K562 (cell line): ENCODE results near the gene DMD. TPM values are rescaled to one million over a fixed set of nuclear protein-coding genes. Genes with fewer than 3 reads are reported as not detected.

Source experiments
- ATAC-seq: fragments of 200-7000 bp; cut with Tn5 transposase; 3 replicates; pipeline ENCODE4 v1.9.1; 2020; ENCODE audit warnings: moderate library complexity
- BruUV-seq: library from RNA; stranded (reverse); fragments of 400-500 nt; replicated peaks from 2 replicates; lab custom pipeline; 2021; lab: Mats Ljungman, UMichigan
- CTCF ChIA-PET: fragments of 300-600 bp; formaldehyde crosslinking; extraction: SDS; loops from one replicate; lab custom pipeline; 2021; ENCODE audit warnings: low intra/inter-chr PET ratio; lab: Yijun Ruan, JAX
- POLR2A ChIA-PET: fragments of 300-600, 350-650 bp; sonication (Branson Sonifier 250); formaldehyde crosslinking; extraction: SDS; loops from one replicate; lab custom pipeline; 2021; ENCODE audit warnings: antibody characterized with exemption, inconsistent platforms; lab: Yijun Ruan, JAX
- DNase-seq, 4 experiments: peaks; one replicate each; pipeline versions ENCODE4 v3.0.0 to v3.0.0-alpha.2; 2011 to 2018; ENCODE audit warnings: low spot score in 3 of 4, mixed read lengths in 3 of 4; ENCODE audit errors: extremely low read depth in 1 of 4
- FAIRE-seq: peaks from 2 replicates; lab custom pipeline; 2011; peaks lifted over from hg19 to GRCh38; lab: Jason Lieb, UNC
- H2AFZ ChIP-seq: 2 replicates; pipeline ENCODE4 v1.6.0; 2011; ENCODE audit warnings: low read depth, low read length, control low read depth, inconsistent platforms
- H3K27ac ChIP-seq: fragments of 200-600 bp; 3 replicates; pipeline ENCODE4 v1.8.0; 2011; ENCODE audit warnings: low read depth, mild to moderate bottlenecking, control low read depth, inconsistent platforms, low read length, moderate library complexity, mixed read lengths; ENCODE audit errors: extremely low read depth
- H3K27me3 ChIP-seq, 2 experiments: fragments of 300-600 bp in 1 of 2; 2 replicates in 1 of 2; 3 replicates in 1 of 2; pipeline versions ENCODE4 v1.6.0 to v1.8.0; 2011; ENCODE audit warnings: inconsistent platforms in 2 of 2, low read length in 2 of 2, mild to moderate bottlenecking in 1 of 2, mixed read lengths in 1 of 2, moderate library complexity in 1 of 2; ENCODE audit not compliant: control insufficient read depth in 2 of 2, insufficient read depth in 2 of 2
- H3K36me3 ChIP-seq: fragments of 300-600 bp; 3 replicates; pipeline ENCODE4 v1.8.0; 2011; ENCODE audit warnings: mild to moderate bottlenecking, low read length, inconsistent platforms; ENCODE audit not compliant: control insufficient read depth, insufficient read depth
- H3K4me1 ChIP-seq, 2 experiments: fragments of 200-600 bp in 1 of 2; replicated peaks in 1 of 2; 2 replicates in 1 of 2; 3 replicates in 1 of 2; pipeline versions ENCODE4 v1.5.1 to v1.8.0; 2011; ENCODE audit warnings: inconsistent platforms in 2 of 2, low read length in 2 of 2, mild to moderate bottlenecking in 1 of 2, mixed read lengths in 1 of 2, moderate library complexity in 1 of 2; ENCODE audit not compliant: control insufficient read depth in 2 of 2, insufficient read depth in 2 of 2
- H3K4me2 ChIP-seq: 2 replicates; pipeline ENCODE4 v1.6.1; 2011; ENCODE audit warnings: low read length, control low read depth, inconsistent platforms, mixed read lengths; ENCODE audit not compliant: insufficient read depth
- H3K4me3 ChIP-seq: fragments of 200-600 bp; sonication (generic), shearing (Covaris generic); 2 replicates; pipeline ENCODE4 v1.5.1; 2016; ENCODE audit warnings: control low read depth, inconsistent platforms
- H3K79me2 ChIP-seq: fragments of 200-600 bp; 3 replicates; pipeline ENCODE4 v1.8.0; 2011; ENCODE audit warnings: low read length, inconsistent platforms; ENCODE audit not compliant: control insufficient read depth, insufficient read depth
- H3K9ac ChIP-seq, 2 experiments: 2 replicates each; pipeline versions ENCODE4 v1.6.0 to v1.6.1; 2011; ENCODE audit warnings: low read depth in 2 of 2, low read length in 2 of 2, control low read depth in 1 of 2, inconsistent platforms in 1 of 2, mild to moderate bottlenecking in 1 of 2, mixed read lengths in 1 of 2; ENCODE audit not compliant: insufficient read depth in 1 of 2
- H3K9me1 ChIP-seq: one replicate; pipeline ENCODE4 v1.6.0; 2011; ENCODE audit warnings: inconsistent platforms, mild to moderate bottlenecking, low read length, moderate library complexity; ENCODE audit not compliant: control insufficient read depth, insufficient read depth
- H3K9me3 ChIP-seq: replicated peaks from 2 replicates; pipeline ENCODE4 v1.5.1; 2011; ENCODE audit warnings: low read depth, low read length, inconsistent platforms; ENCODE audit not compliant: control insufficient read depth, insufficient read depth
- H4K20me1 ChIP-seq: replicated peaks from 2 replicates; pipeline ENCODE4 v1.6.1; 2011; ENCODE audit warnings: low read length, inconsistent platforms, mixed read lengths; ENCODE audit not compliant: control insufficient read depth, insufficient read depth
- ATF6 ChIP-seq: sonication (generic); formaldehyde crosslinking; IDR thresholded peaks from 2 replicates; pipeline ENCODE4 v1.4.0; 2020; ENCODE audit warnings: mild to moderate bottlenecking, missing genetic modification reagents
- BHLHE40 ChIP-seq: IDR thresholded peaks from 2 replicates; pipeline ENCODE4 v1.6.1; 2011; ENCODE audit warnings: low read length, improper control_type of control experiment
- CTBP1 ChIP-seq: fragments of 450-650 bp; IDR thresholded peaks from 2 replicates; pipeline ENCODE4 v1.6.1; 2016; ENCODE audit warnings: borderline replicate concordance
- ERF ChIP-seq: fragments of 450-650 bp; formaldehyde crosslinking; IDR thresholded peaks from 2 replicates; pipeline ENCODE4 v1.4.0; 2020; ENCODE audit warnings: mild to moderate bottlenecking, mixed read lengths
- FUS ChIP-seq: fragments of 200-400 bp; formaldehyde crosslinking; optimal IDR thresholded peaks from 2 replicates; pipeline ENCODE3; 2017; ENCODE audit warnings: low read depth, low read length
- HMBOX1 ChIP-seq: sonication (generic); IDR thresholded peaks from 2 replicates; pipeline ENCODE4 v1.6.1; 2016
- MBD2 ChIP-seq: sonication (generic); IDR thresholded peaks from 2 replicates; pipeline ENCODE4 v1.6.1; 2016; ENCODE audit warnings: low read depth, borderline replicate concordance
- NCOR1 ChIP-seq: fragments of 450-650 bp; IDR thresholded peaks from 2 replicates; pipeline ENCODE4 v1.6.1; 2016; ENCODE audit warnings: mild to moderate bottlenecking, moderate library complexity
- RAD21 ChIP-seq, 2 experiments: fragments of 250-450 bp in 1 of 2; fragments of 450-650 bp in 1 of 2; sonication (Bioruptor Pico) in 1 of 2; formaldehyde crosslinking in 1 of 2; IDR thresholded peaks in 1 of 2; conservative IDR thresholded peaks in 1 of 2; 2 replicates each; pipeline versions ENCODE4 v1.4.0 to v1.8.0; 2020 to 2022; ENCODE audit warnings: mild to moderate bottlenecking in 2 of 2, moderate library complexity in 1 of 2
- SOX6 ChIP-seq: fragments of 450-650 bp; IDR thresholded peaks from 2 replicates; pipeline ENCODE4 v1.6.1; 2014; ENCODE audit warnings: mild to moderate bottlenecking
- TRIM25 ChIP-seq: fragments of 450-650 bp; IDR thresholded peaks from 2 replicates; pipeline ENCODE4 v1.7.0; 2016; ENCODE audit warnings: borderline replicate concordance
- ZNF764 ChIP-seq: fragments of 250-450 bp; sonication (Bioruptor Pico); IDR thresholded peaks from 2 replicates; pipeline ENCODE4 v1.4.0; 2020; ENCODE audit warnings: low read depth, mild to moderate bottlenecking, moderate library complexity
- ZNF766 ChIP-seq: fragments of 200-800 bp; sonication (Bioruptor generic); conservative IDR thresholded peaks from 2 replicates; pipeline ENCODE4 v1.6.1; 2016; ENCODE audit warnings: missing genetic modification characterization, missing compliant biosample characterization
- ZNF778 ChIP-seq: fragments of 450-650 bp; formaldehyde crosslinking; IDR thresholded peaks from 2 replicates; pipeline ENCODE4 v1.4.0; 2020; ENCODE audit warnings: mild to moderate bottlenecking, moderate library complexity
- WGBS: fragments of 100-300 bp; shearing (Covaris generic); methylation state at CpG from one replicate; pipeline ENCODE4 v1.1.6; 2016; ENCODE audit warnings: low coverage, mixed read lengths; ENCODE audit not compliant: insufficient coverage; ENCODE audit errors: missing lambda C conversion rate; 5-methylcytosine and 5-hydroxymethylcytosine counted together
- in situ Hi-C: fragments of 300-500 bp; cut with MboI; formaldehyde crosslinking; loops from 4 replicates; pipeline ENCODE4 v1.15.0; 2018; ENCODE audit warnings: inconsistent platforms, mixed read lengths
- intact Hi-C: fragments of 100-400 bp; cut with micrococcal nuclease; formaldehyde crosslinking; loops from 2 replicates; pipeline ENCODE4 v1.14.2; 2022
- polyA plus RNA-seq, 8 experiments: library from polyadenylated mRNA; depleted of rRNA in 4 of 8; stranded (reverse) in 5 of 8; unstranded in 3 of 8; fragments of >200 nt; fragmentation: Nextera tagmentation in 2 of 8; fragmentation: Illumina TruSeq in 1 of 8; extraction: Ambion mirVana in 2 of 8; extraction: Trizol in 1 of 8; gene quantifications; 2 replicates each; pipeline versions ENCODE4 v1.2.1 to v1.2.3, GENCODE V29; 2011 to 2014; ENCODE audit warnings: inconsistent platforms in 1 of 8, missing spikeins in 1 of 8
- total RNA-seq, 7 experiments: library from RNA; depleted of rRNA in 6 of 7; stranded (reverse); fragments of >200 nt in 6 of 7; fragmentation: Illumina TruSeq in 2 of 7; extraction: Trizol in 2 of 7; gene quantifications; 2 replicates each; pipeline versions ENCODE4 v1.2.1 to v1.2.3, GENCODE V29; 2011 to 2021; ENCODE audit warnings: low replicate concordance in 1 of 7

The DMD gene
- total and polyA plus RNA-seq, 9 of the 15 experiments (the other 6 are each of a cell fraction or from before 2014, with no cell fraction given), result 3.8 to 20.4 (median 11.4) TPM

GRCh38 chrX:32116047-32116446 is 1095.3 kb downstream of the DMD start (continued):
- TF ChIP-seq ZNF764 (CRISPR knock-in tag), result no peak
- TF ChIP-seq ERF (CRISPR knock-in tag), result no peak
- no peak for TF ChIP-seq BHLHE40
- no peak for TF ChIP-seq MBD2
- TF ChIP-seq FUS, result no peak
- TF ChIP-seq RAD21 (CRISPR knock-in tag; conservative IDR thresholded peaks at IDR 0.05 in 1 of 2, IDR thresholded peaks at IDR 0.05 in 1 of 2), result peak in 1 of 2 experiments; percentile 46; a peak in 1 of 4 replicates
- TF ChIP-seq SOX6, result no peak

GRCh38 chrX:32087663-32088062 is 1123.7 kb downstream of the DMD start:
- Histone ChIP-seq H3K79me2 (no peaks in the 10 kb centered on the region), H3K27me3 (no peaks in the 10 kb centered on the region), H3K9me3 (no peaks in the 10 kb centered on the region), H3K27ac (no peak overlapping the region), H3K9me1 (no peaks in the 10 kb centered on the region), H3K4me3 (no peak overlapping the region), H3K4me2 (no peak overlapping the region), H3K36me3 (no peaks in the 10 kb centered on the region), H4K20me1 (no peaks in the 10 kb centered on the region), H2AFZ (no peak overlapping the region), H3K4me1 (no peaks in the 10 kb centered on the region), H3K9ac (no peak overlapping the region)
- no peak for FAIRE-seq
- intact Hi-C loops, result no loop called here
- ChIA-PET CTCF (no interaction called here), POLR2A (no interaction called here)
- 0% methylated on average over 4 of the region's 4 CpGs for WGBS
- DNase-seq, result no peak
- BruUV-seq, result no TSS peak
- ATAC-seq, result no peak
- in situ Hi-C loops, result no loop called here
- no peak for TF ChIP-seq NCOR1
- TF ChIP-seq ATF6, result no peak
- no peak for TF ChIP-seq ZNF766
- TF ChIP-seq CTBP1, result no peak
- no peak for TF ChIP-seq ZNF778 (CRISPR knock-in tag)
- no peak for TF ChIP-seq HMBOX1
- no peak for TF ChIP-seq TRIM25
